ENCODE measurements around the gene SULT1A2. TPM values are rescaled to one million over a fixed set of nuclear protein-coding genes. Genes with fewer than 3 reads are reported as not detected.
"Not testable (repeated sequence)": the region's sequence is repeated elsewhere in the genome, so short reads cannot be mapped to it uniquely, and the experiment has no call there.

The SULT1A2 gene
- total RNA-seq, 1 experiment from 2014 or later = not detected

DNA sequence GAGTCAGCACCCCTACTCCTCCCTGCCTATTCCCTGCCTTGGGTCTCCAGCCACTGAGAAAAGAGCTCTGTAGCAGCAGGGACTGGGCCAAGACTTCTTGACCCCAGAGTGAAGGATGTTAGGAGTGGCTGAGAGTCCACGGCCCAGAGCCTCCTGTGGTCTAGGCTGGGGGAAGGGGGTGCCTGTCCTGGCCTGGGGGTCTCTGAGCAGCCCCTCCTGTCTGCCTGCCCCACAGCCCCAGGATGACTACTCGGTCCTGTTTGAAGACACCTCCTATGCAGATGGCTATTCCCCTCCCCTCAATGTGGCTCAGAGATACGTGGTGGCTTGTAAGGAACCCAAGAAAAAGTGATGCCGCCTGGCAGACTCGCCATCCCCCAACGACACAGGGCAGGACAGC is 5.5 kb downstream of the SULT1A2 start:
- DNase-seq (ENCODE audit: low read depth) = no peak

DNA sequence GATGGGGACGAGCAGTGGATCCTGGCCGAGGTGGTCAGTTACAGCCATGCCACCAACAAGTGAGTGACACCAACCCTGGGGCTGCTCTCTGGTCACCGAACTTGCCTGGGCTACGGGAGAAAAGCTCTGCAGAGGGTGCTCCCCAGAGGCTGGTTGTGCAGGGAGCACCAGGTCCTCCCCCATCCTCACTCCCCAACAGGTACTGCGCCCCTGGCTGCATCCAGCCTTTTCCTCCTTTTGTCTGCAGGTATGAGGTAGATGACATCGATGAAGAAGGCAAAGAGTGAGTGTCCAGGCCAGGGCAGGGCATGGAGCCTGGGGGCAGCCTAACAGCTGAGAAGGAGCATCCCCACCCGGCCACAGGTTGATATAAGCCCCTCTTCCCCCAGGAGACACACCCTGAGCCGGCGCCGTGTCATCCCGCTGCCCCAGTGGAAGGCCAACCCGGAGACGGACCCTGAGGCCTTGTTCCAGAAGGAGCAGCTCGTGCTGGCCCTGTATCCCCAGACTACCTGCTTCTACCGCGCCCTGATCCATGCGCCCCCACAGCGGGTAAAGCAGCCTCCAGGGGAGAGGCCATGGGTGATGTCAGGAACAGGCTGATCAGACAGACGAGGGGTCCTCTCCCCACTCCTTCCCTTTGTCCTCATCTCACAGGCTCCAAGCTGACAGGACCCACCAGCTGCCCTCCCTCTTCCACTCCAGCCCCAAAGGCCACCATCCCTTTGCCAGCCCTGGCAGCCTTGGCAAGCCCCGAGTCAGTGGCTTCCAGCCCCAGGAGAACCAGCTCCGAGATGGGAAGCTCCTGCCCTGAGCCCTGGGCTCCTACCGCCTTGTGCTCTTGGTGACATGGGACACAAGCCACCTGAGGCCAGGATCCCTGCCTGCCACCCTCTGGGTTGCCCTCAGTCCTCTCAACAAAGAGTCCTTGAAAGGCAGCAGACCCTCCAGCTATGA is 6.2 kb downstream of the SULT1A2 start:
- DNase-seq (ENCODE audit: low read depth) = no peak

DNA sequence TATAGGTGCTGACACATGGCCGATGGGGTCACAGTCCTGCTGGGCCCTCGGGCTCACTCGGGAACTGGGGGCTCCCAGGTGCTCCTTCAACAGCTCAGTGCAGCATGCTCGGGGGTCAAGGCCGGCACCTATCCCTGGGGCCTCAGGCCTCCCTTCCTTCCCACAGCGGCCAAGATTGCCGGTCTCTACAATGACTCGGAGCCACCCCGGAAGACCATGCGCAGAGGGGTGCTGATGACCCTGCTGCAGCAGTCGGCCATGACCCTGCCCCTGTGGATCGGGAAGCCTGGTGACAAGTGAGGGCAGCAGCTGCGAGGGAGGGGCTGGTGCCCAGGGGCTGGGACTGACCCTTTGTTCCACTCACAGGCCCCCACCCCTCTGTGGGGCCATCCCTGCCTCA is 6.9 kb downstream of the SULT1A2 start:
- DNase-seq (ENCODE audit: low read depth) = no peak

DNA sequence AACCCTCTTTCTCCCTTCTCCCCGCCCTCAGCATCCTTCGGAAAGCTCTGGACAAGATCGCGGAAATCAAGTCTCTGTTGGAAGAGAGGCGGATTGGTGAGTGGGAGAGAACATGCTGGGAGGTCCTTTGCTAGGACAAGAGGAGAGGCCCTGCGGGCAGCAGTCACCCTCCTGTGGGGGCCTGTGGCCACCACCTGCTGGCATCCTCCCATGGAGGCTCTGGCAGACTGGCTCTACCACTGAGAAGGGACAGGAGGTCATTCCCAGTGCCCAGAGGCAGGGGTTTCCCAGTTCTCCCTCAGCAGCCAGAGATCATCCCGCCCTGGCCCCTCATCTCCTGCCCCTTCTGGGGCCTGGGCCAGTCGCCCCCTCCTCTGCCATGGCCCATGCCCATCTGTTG is 7.8 kb downstream of the SULT1A2 start:
- no peak for DNase-seq (ENCODE audit: low read depth)

DNA sequence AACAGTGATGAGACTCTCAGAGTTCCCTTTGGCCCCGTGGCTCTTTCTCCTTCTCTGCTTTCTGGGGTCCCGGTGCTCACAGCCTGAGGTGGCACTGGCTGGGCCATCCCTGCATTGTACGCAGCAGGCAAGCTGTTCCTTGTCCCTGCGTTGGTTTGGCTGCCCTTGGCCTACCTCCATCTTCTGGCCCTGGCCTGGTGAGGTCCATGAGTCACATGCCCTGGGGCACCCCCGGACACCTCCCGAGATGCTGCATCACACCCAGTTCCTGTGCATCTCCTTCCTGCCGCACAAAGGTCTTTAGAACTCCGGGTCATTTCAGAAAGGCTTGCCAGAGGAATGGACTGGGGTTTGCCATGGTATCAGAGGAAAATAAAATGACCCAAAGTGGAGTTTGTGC is 9.5 kb downstream of the SULT1A2 start:
- peak; percentile 93 for DNase-seq (ENCODE audit: low read depth)

DNA sequence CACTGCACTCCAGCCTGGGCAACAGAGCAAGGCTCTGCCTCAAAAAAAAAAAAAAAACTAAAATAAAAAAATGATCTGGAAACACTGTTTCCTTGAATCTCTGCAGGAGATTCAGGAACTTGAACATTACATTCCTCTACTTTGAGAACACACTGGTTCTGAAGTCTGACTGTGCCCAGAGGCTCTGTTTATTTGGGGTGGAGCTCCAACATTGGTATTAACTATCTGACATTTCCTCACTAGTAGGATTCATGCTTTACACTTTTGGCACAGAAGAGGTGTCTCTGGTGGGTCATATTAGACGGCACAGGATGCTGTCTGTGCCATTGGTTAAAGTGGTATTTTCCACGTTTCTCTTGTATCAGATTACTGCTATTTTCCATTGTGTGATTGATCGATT is 10.4 kb downstream of the SULT1A2 start:
- peak; percentile 49 for DNase-seq (ENCODE audit: low read depth)

DNA sequence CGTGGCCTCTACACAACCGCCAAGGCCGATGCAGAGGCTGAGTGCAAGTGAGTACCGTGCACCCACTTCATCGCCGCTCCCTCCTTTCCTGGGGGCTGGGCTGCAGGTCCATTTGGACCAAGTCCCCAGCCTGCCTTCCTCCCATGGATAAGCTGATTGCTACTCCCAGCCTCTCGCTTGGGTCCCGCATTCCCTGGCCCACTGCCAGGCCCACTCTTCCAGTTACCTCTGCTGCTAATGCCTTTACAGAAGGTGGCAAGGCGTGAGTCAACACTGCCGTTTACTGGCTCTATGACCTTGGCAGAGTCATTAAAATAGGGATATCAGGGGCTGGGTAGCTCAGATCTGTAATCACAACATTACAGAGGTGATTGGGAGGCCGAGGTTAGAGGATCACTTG is 11.2 kb downstream of the SULT1A2 start:
- peak; percentile 52 for DNase-seq (ENCODE audit: low read depth)

DNA sequence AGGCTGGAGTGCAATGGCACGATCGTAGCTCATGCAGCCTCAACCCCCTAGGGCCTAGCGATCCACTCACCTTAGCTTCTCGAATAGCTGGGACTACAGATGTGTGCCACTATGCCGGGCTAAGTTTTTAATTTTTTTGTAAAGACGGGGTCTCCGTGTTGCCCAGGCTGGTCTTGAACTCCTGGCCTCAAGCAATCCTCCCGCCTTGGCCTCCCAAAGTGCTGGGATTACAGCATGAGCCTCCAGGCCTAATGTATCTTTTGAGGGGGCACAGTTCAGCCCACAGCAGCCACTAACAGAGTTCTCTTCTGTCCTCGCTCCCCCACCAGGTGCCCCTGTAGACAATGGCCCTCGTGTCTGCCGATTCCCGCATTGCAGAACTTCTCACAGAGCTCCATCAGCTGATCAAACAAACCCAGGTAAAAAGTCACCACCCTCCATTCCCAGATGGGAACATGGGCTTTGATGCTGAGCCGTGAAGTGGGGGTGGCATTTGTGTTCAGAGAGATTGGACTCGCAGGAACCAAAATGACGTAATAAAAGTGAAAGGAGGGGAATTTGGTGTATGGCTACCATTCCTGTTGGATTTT is 16.0 kb downstream of the SULT1A2 start:
- DNase-seq (ENCODE audit: low read depth) = no peak

DNA sequence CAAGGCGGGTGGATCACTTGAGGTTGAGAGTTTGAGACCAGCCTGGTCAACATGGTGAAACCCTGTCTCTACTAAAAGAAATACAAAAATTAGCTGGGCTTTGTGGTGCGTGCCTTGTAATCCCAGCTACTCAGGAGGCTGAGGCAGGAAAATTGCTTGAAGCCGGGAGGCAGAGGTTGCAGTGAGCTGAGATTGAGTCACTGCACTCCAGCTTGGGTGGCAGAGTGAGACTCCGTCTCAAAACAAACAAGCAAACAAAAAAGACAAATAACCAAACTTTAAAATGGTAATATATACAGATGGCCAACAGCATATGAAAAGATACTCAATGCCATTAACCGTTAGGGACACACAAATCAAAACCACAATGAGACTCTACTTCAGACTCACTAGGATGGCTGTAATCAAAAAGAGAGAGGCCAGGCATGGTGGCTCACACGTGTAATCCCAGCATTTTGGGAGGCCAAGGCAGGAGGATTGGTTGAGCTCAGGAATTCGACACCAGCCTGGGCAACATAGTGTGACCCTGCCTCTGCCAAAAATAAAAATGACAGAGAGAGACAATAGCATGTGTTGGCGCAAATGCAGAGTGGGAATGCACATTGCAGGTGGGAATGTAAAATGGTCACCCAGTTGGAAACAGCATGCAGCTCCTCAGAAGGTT is 21.3 kb downstream of the SULT1A2 start:
- DNase-seq (ENCODE audit: low read depth) = no peak

DNA sequence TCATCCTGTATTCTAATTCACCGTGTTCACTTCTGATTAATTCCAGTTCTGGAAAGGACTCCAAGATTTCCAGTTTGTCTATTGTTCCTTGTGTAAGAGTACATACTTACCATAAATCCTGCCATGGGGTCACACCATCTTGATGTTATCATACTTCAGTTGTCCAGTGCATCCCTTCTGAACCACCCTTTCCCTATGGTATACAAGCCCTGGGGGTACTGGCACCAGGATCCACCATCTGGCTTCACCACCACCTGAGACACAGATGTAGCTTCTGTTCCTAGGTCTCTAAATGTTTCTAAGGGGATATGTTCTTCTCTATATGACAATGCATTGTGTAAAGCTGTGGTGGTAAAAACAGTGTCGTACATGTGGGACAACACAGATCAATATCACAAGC is 21.9 kb downstream of the SULT1A2 start:
- DNase-seq (ENCODE audit: low read depth) = no peak

DNA sequence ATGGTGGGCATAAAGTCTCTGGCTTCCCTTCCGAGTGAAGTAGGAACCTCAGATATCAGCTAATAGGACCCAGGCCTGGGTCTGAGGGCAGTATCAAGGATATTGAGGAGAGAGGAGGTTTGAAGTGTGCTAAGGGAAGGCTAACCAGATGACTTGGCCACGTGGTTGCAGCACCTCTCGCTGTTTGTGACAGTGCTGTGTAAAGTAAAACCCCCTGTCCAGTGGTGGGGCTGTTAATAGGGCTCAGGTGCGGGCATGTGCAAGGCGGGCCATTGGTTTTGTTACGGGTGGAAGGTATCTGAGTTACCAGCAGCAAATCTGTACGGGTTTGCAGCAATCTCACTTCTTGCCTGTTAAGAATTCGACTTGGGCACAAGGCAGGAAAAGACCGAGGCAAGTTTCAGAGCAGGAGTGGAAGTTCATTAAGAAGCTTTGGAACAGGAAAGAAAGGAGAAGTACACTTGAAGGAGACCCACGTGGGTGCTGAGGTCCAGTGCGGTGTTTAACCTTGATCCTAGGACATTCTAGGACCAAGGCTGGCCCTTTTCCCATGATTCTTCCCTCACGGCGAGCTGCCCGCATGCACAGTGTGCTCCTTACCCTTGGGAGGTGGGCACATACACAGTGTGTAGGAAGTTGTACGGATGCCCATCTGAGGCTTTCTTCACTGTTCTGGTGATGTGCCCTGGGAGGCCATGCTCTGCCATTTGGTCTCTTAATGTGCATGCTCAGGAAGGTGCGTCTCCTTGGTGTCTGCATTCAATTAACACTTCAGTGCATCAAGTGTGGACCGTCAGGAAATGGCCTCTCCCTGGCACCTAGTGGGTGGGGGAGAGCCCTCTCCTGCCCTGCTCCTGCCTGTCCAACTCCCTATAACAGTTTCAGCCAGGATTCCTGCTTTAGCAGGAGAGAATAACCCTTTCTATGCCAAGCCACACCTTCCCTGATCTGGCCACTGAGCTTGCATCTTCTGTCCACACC is 22.8 kb downstream of the SULT1A2 start:
- DNase-seq (ENCODE audit: low read depth) = no peak

DNA sequence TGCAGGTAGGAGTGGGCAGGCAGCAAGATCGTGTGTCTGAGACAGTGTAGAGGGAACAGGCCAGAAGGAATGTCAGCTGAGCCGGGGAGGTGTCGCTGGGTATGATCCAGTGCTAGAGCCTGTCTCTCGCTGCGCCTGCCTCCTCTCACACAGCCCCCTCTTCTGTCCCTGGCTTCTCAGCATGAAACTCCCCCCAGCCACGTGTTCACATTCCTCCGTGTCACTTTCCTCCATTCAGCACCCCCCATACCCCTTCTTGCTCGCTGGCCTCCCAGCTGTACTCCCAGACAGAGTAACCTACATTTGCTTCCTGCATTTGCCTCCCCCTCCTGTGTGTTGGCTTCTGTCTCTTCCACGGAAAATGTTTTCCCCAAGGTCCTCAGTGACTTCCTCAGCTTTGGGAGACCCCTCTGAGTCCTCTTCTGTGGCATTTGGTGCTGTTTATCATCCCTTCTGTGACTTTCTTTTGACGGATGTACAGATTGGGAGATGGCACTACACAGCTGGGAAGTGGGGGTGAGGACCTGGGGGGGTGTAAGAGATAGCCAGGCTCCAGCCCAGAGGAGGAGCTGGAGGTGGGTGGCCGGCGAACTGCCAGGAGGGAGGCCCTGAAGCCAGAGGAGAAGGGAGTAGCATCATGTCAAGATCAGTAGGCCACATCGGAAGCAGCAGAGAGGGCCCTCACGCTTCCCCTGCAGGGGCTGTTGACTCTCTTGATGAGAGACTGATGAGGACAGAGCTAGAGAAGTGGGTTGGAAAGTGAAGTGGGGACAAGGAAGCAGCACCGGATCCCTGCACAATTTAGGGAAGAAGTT is 23.9 kb downstream of the SULT1A2 start:
- DNase-seq (ENCODE audit: low read depth) = no peak

DNA sequence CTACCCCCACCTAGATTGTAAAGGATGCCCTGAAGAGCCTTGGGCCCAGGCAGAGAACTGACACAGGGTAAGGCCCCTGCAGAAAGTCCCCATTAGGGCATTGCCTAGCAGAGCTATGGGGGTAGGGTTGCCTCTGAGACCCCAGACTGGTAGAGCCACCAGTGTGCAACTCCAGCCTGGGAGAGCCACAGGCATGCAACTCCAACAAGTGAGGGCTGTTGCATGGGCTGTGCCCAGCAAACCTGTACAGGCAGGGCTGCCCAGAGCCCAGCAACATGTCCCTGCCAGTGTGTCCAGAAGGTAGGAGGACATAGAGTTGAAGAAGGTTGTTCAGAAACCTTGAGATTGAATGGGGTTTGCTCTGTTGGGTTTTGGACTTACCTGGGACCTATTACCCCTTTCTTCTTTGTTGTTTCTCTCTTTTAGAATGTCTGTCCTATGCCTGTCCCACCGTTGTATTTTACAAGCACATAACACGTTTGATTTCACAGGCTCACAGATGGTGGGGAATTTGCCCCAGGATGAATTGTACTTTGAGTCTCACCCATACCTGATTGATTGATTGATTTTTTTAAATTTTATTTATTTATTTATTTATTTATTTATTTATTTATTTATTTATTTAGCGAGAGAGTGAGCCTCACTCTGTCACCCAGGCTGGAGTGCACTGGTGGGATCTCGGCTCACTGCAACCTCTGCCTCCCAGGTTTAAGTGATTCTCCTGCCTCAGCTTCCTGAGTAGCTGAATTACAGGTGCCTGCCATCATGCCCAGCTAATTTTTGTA is 26.7 kb downstream of the SULT1A2 start:
- DNase-seq (ENCODE audit: low read depth) = no peak

DNA sequence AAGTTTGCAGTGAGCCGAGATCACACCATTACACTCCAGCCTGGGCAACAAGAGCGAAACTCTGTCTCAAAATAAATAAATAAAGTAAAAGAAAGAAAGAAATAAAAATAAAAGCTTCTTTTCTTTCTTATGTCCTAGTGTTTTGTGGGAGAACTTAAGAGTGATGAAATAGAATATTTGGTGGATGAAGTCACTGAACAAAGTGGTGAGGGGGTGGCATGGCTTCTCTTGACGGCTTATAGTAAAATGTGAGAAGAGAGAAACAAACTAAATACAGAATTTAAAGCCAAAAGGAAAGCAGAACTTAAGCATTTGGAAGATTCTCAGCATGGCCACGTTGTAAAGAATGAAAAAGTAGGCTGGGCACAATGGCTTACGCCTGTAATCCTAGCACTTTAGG is 27.8 kb downstream of the SULT1A2 start:
- DNase-seq (ENCODE audit: low read depth) = peak; percentile 23

DNA sequence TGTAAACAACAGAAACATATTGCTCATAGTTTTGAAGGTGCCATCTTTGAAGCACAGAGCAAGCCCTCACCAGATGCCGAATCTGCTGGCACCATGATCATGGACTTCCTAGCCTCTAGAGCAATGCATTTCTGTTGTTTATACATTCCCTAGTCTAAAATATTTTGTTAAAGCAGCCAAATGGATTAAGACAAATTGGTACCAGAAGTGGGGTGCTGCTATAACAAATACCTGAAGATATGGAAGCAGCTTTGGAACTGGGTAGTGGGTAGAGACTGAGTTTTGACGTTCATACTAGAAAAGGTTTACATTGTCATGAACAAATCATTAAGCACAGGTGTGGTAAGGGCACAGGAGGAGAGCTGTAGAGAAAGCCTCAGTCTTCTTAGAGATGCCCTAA is 29.6 kb downstream of the SULT1A2 start:
- no peak for DNase-seq (ENCODE audit: low read depth)

DNA sequence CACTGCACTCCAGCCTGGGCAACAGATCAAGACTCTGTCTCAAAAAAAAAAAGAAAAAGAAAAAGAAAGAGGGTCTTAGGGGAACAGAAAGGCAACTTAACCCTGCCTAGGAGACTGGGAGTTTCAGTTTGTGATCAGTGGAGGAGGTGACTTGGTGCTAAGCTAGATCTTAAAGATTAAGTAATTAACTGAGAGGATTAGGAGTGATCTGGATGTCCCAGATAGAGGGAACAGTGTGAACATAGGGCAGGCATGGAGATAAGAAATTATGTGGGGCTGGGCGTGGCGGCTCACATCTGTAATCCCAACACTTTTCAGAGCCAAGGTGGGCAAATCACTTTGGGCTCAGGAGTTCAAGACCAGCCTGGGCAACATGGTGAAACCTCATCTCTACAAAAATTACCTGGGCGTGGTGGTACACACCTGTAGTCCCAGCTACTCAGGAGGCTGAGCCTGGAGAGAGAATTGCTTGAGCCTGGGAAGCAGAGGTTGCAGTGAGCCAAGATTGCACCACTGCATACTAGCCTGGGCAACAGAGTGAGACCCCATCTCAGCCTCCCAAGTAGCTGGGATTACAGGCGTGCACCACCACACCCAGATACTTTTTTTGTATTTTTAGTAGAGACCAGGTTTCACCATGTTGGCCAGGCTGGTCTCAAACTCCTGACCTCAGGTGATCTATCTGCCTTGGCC is 30.5 kb downstream of the SULT1A2 start:
- not testable (repeated sequence) for DNase-seq (ENCODE audit: low read depth)

DNA sequence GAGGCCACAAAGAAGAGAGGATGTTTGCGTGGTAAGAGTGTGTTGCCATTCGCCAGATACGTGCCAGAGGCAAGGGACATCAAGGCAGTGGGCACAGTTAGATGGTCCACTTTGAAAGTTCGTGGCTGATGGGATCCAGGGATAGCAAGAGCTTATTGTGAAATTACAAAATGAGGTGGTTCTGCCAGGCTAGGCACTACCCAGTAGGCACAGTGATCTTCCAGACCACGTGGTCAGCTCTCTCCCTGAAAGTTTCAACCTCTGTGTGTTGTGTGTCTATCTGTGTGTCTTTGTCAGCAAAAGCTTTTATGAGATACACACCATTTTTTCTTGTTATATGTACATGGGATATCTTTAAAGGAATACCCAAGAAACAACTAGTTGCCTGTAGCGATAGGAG is 33.6 kb downstream of the SULT1A2 start:
- no peak for DNase-seq (ENCODE audit: low read depth)

DNA sequence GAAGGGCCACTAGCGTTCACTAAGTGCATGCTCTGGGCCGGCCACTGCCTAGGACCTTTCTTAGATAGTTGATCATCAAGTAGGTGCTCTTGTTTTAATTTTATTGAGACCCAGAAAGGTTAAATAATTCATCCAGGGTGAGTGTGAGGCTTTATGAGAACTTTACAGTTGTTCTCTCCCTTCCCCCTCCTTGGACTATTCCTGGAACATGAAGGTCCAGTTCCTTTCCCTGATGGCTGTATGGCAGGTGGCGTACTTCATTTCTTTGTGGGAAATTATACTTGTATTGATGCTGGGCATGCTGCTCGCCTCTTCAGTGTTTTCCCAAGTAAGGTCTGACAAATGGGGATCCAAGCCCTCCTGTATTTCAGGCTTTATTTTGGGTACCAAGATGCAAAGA is 34.7 kb downstream of the SULT1A2 start:
- no peak for DNase-seq (ENCODE audit: low read depth)

DNA sequence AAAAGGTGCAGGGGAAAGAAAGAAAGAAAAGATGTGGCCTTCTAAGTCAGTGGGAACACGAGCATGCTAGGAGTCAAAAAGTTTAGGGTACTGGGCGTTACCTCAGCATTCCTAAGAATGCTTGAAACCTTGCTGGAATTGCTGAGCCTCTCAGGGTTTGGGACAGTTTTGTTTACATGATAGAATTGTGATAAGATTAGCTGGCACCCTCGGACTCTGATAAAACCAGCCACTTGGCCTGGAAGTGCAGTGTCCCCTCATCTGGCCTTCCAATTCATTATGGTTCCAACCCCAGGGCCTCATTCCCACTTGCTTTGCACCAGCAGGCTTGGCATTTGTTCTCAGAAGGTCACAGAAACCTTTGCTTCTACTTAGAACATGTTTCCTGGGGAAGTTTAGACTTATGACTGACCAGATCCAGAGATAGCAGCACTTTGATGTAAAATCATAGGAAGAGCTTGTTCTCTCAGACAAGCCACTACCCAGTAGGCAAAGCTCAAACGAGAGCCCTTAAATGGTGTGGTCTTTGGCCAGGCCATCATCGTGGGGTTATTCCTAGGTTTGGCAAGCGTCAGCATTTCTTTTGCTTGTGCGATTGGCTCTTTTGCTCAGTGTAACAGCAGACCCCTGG is 35.2 kb downstream of the SULT1A2 start:
- peak; percentile 65 for DNase-seq (ENCODE audit: low read depth)

All from M059J (cell line).